ENCODE measurements around the gene TTC12. TPM values are rescaled to one million over a fixed set of nuclear protein-coding genes. Genes with fewer than 3 reads are reported as not detected.

TTC12 gene
- total and polyA plus RNA-seq, 3 donors from 2014 or later, result 42.1 to 123 (median 81.3) TPM

- H3K36me3 ChIP-seq (ENCODE audit: low read depth, missing control alignments), result no peaks in the 10 kb centered on the region
- no peak overlapping the region for H3K4me3 ChIP-seq
- TF ChIP-seq CTCF (IDR thresholded peaks at IDR 0.05) (no peak), POLR2A (IDR thresholded peaks at IDR 0.05) (no peak)
- no peak overlapping the region for H3K27ac ChIP-seq
- intact Hi-C loops (cut with DNase I; ENCODE audit: low total_unique reads), result loop anchor here (10.0 kb wide), 1 partner anchor 702 kb away; no protein-coding TSS in a partner anchor
- H3K27me3 ChIP-seq, result no peaks in the 10 kb centered on the region
- 87 to 92% methylated on average over 10 to 11 of the region's 11 CpGs for WGBS, 2 donors
- no peaks in the 10 kb centered on the region for H3K9me3 ChIP-seq
- H3K4me1 ChIP-seq, result no peaks in the 10 kb centered on the region
- DNase-seq, result no peak
Measured at GRCh38 chr11:113286509-113287497, 27.6 kb upstream of the TTC12 start.

GRCh38 chr11:113287801-113288200 is 26.6 kb upstream of the TTC12 start:
- Histone ChIP-seq H3K4me3 (no peak overlapping the region), H3K27me3 (no peaks in the 10 kb centered on the region), H3K4me1 (no peaks in the 10 kb centered on the region), H3K9me3 (no peaks in the 10 kb centered on the region), H3K36me3 (ENCODE audit: low read depth, missing control alignments) (no peaks in the 10 kb centered on the region), H3K27ac (no peak overlapping the region)
- WGBS, 2 donors, result 77 to 82% methylated on average over 3 of the region's 3 CpGs
- no peak for DNase-seq
- TF ChIP-seq CTCF (IDR thresholded peaks at IDR 0.05) (no peak), POLR2A (IDR thresholded peaks at IDR 0.05) (no peak)
- intact Hi-C loops (cut with DNase I; ENCODE audit: low total_unique reads), result loop anchor here (10.0 kb wide), 1 partner anchor 703 kb away; no protein-coding TSS in a partner anchor

- Histone ChIP-seq H3K4me3 (no peak overlapping the region), H3K4me1 (no peaks in the 10 kb centered on the region), H3K27me3 (no peaks in the 10 kb centered on the region), H3K36me3 (ENCODE audit: low read depth, missing control alignments) (no peaks in the 10 kb centered on the region), H3K9me3 (no peaks in the 10 kb centered on the region), H3K27ac (no peak overlapping the region)
- WGBS, 2 donors, result 79 to 93% methylated on average over 6 of the region's 6 CpGs
- intact Hi-C loops (cut with DNase I; ENCODE audit: low total_unique reads), result loop anchor here (10.0 kb wide), 1 partner anchor 704 kb away; no protein-coding TSS in a partner anchor
- no peak for DNase-seq
- TF ChIP-seq CTCF (IDR thresholded peaks at IDR 0.05), result no peak
- TF ChIP-seq POLR2A (IDR thresholded peaks at IDR 0.05), result no peak
Measured at GRCh38 chr11:113288286-113288863, 26.0 kb upstream of the TTC12 start.

- TF ChIP-seq POLR2A (IDR thresholded peaks at IDR 0.05) (no peak), CTCF (IDR thresholded peaks at IDR 0.05) (peak; percentile 52 to 72 (median 71))
Measured at GRCh38 chr11:113289431-113290187, 24.8 kb upstream of the TTC12 start.

More at GRCh38 chr11:113289431-113290187, 24.8 kb upstream of the TTC12 start:
- H3K36me3 ChIP-seq (ENCODE audit: low read depth, missing control alignments), result no peaks in the 10 kb centered on the region
- whole genome bisulfite sequencing, 2 donors, result 70 to 72% methylated on average over 8 to 10 of the region's 10 CpGs
- DNase-seq, result peak; percentile 68
- H3K9me3 ChIP-seq, result no peaks in the 10 kb centered on the region
- H3K27me3 ChIP-seq, result no peaks in the 10 kb centered on the region
- H3K4me3 ChIP-seq, result no peak overlapping the region
- no peaks in the 10 kb centered on the region for H3K4me1 ChIP-seq
- no peak overlapping the region for H3K27ac ChIP-seq
- intact Hi-C loops (cut with DNase I; ENCODE audit: low total_unique reads), result loop anchor here (10.0 kb wide), 1 partner anchor 705 kb away; no protein-coding TSS in a partner anchor
